IgD-negative memory B cell (primary cell): ENCODE measurements around the gene DMGDH. TPM values are rescaled to one million over a fixed set of nuclear protein-coding genes. Genes with fewer than 3 reads are reported as not detected.

Source experiments
- H3K27ac Mint-ChIP-seq, 3 donors: one replicate each; pipeline ENCODE4 v1.8.0; 2020 to 2022; ENCODE audit warnings: mild to moderate bottlenecking in 3 of 3, mixed read lengths in 3 of 3, moderate library complexity in 1 of 3
- H3K27me3 Mint-ChIP-seq: one replicate; pipeline ENCODE4 v1.8.0; 2021; ENCODE audit warnings: mixed read lengths
- H3K36me3 Mint-ChIP-seq: one replicate; pipeline ENCODE4 v1.8.0; 2020; ENCODE audit warnings: mild to moderate bottlenecking, mixed read lengths
- H3K4me1 Mint-ChIP-seq, 3 donors: one replicate each; pipeline ENCODE4 v1.8.0; 2020 to 2022; ENCODE audit warnings: mixed read lengths in 3 of 3, mild to moderate bottlenecking in 1 of 3
- H3K4me3 Mint-ChIP-seq, 4 donors: one replicate each; pipeline ENCODE4 v1.8.0; 2020 to 2022; ENCODE audit warnings: mild to moderate bottlenecking in 4 of 4, mixed read lengths in 4 of 4, moderate library complexity in 3 of 4
- H3K9me3 Mint-ChIP-seq, 3 donors: one replicate each; pipeline ENCODE4 v1.8.0; 2020 to 2021; ENCODE audit warnings: mixed read lengths in 3 of 3, mild to moderate bottlenecking in 1 of 3
- polyA plus RNA-seq: library from polyadenylated mRNA; unstranded; fragments of 300-500 nt; fragmentation: Illumina TruSeq; gene quantifications from one replicate; pipeline ENCODE4 v1.2.3, GENCODE V29; 2021

Gene DMGDH
- polyA plus RNA-seq, result 0.70 TPM

DNA sequence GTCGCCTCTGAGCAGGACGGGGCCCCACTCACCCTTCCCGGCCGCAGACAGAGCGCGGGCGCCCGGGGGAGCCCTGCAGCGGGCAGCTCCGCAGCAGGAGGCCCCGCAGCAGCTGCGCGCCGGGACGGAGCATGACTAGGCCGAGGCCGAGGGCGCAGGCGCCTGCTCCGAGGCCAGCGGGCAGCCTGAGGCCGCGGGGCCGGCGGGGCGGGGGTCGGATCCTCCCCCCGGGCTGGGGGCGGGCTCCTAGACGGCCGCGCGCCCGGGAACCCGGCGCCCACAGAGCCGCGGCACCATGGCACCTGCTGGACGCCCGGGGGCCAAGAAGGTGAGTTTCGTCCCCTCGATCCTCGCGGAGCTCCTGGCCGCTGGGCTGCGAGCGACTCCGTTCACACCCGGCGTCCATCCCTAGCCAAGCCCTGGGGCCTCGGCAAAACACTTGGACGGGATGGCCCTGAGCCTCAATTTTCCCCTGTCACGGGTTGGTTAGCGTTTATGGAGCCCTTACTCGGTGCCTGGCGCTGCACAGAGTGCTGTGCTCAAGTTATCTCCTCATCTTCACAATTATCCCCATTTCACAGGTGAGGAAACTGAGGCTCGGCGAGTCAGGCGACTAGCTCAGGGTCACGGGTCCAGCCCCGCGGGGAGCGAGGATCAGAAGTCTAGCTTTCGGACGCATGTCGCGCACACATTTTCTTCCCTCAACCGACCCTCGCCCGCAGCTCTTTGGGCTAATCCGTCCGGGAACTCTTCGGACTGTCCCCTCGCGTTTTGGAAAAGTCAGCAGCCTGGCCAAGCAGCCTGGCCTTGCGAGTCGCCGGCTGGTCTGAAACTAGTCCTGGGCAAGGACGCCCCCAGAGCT is at the start of gene DMGDH, which contains the start of gene BHMT2:
DMGDH (minus strand) TSS at position 187 of the 862 bp plus-strand sequence; CDS start at position 133, 54 bp downstream.
BHMT2 (plus strand) TSS at position 280 of the 862 bp plus-strand sequence; CDS start at position 296, 16 bp downstream.
- H3K9me3 Mint-ChIP-seq, result peaks cover 5 to 6% (median 5%) of the 10 kb centered on the region in 3 donors

DNA sequence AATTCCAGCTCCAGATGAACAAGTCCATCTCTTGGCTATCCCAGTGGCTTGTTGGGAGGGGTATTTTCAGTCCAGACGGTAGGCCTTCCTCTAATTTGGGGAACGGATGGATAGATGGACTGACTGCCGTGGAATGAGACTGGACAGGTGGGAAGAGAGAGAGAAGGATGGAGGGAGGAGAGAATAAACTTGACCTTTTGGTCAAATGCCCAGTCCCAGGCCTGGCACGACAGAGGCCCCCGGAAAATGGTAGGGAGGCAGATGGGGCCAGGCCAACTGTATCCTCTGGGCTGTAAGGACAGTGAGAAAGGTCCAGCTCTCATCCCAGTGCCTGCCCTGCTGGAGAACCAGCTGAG is 43.2 kb upstream of the DMGDH start:
- H3K4me1 Mint-ChIP-seq, result no peaks in the 10 kb centered on the region
- no peaks in the 10 kb centered on the region for H3K36me3 Mint-ChIP-seq
- H3K4me3 Mint-ChIP-seq, result no peak overlapping the region
- no peaks in the 10 kb centered on the region for H3K9me3 Mint-ChIP-seq
- H3K27ac Mint-ChIP-seq, result no peak overlapping the region
- peaks cover 26% of the 10 kb centered on the region for H3K27me3 Mint-ChIP-seq

More for the DNA sequence above, at the start of gene DMGDH, which contains the start of gene BHMT2:
- Mint-ChIP-seq H3K36me3 (no peaks in the 10 kb centered on the region), H3K27ac (no peak within 1 kb of the TSS), H3K4me1 (no peaks in the 10 kb centered on the region), H3K27me3 (peaks cover 20% of the 10 kb centered on the region), H3K4me3 (peak within 1 kb of the TSS in 1 of 4 donors; percentile 12)

DNA sequence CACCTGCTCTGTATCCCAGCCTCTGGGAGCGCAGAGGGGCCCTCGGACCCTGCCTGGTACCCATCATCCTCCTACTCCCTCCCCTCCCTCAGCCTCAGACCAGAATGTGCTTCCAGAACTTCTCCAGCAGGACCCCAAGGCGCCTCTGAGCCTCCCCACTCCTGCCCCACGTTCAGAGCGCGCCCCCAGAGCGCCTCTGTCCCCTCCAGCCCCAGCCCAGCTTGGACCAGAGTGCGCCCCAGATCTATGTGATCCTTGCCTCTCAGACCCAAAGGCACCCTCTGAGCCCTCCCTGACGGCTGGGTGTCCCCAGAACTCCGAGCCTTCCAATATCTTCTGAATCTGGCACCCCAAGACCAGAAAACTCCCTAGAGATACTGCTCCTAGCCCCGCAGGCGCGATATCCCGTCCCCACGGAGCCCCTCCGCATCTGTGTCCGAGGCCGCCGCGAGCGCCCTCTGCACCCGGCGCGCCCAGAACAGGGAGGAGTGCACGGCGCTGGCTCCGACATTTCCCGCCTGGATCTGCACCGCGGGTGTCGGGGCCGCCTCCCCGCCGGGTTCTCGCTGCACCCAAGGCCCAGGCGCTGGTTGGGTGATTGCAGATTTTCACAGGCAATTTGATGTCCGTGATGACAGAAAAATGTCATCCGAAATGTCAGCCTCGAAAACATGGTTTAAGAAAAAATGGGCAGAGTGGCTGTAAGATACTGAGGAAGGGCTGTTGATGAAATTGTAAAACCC is 42.7 kb upstream of the DMGDH start:
- Mint-ChIP-seq H3K9me3 (no peaks in the 10 kb centered on the region), H3K4me3 (no peak overlapping the region), H3K36me3 (no peaks in the 10 kb centered on the region), H3K27me3 (peaks cover 26% of the 10 kb centered on the region), H3K27ac (no peak overlapping the region), H3K4me1 (no peaks in the 10 kb centered on the region)

DNA sequence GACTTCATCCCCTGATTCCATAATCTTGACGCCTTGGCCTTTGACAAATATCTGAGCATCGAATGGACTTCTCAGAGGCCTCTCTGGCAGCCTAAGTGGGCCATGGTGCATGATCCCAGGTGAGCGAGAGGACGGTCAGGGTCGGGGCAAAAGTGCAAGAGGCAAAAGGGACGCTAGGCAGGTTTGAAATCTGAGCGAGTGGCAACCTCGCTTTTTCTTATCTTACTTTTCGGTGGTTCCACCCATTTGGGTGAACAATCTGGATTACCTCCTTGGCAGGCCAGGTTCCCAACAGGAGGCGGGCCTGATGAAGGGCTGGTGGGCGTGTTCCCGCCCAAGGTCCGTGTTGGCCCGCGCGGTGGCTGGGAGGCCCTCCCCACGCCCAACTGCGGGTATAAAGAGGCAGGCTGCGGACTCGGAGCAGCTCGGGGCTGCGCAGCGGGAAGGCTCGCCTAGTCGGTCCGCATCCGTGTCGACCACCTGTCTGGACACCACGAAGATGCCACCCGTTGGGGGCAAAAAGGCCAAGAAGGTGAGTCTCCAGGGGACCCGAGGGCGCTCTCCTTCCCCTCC is 42.0 kb upstream of the DMGDH start, which contains the start of gene BHMT:
BHMT (plus strand) TSS at position 423 of the 573 bp plus-strand sequence; CDS start at position 500, 77 bp downstream.
- no peak within 1 kb of the TSS for H3K27ac Mint-ChIP-seq
- no peaks in the 10 kb centered on the region for H3K36me3 Mint-ChIP-seq
- H3K4me1 Mint-ChIP-seq, result no peaks in the 10 kb centered on the region
- H3K9me3 Mint-ChIP-seq, result no peaks in the 10 kb centered on the region
- H3K4me3 Mint-ChIP-seq, result no peak within 1 kb of the TSS
- peaks cover 27% of the 10 kb centered on the region for H3K27me3 Mint-ChIP-seq

DNA sequence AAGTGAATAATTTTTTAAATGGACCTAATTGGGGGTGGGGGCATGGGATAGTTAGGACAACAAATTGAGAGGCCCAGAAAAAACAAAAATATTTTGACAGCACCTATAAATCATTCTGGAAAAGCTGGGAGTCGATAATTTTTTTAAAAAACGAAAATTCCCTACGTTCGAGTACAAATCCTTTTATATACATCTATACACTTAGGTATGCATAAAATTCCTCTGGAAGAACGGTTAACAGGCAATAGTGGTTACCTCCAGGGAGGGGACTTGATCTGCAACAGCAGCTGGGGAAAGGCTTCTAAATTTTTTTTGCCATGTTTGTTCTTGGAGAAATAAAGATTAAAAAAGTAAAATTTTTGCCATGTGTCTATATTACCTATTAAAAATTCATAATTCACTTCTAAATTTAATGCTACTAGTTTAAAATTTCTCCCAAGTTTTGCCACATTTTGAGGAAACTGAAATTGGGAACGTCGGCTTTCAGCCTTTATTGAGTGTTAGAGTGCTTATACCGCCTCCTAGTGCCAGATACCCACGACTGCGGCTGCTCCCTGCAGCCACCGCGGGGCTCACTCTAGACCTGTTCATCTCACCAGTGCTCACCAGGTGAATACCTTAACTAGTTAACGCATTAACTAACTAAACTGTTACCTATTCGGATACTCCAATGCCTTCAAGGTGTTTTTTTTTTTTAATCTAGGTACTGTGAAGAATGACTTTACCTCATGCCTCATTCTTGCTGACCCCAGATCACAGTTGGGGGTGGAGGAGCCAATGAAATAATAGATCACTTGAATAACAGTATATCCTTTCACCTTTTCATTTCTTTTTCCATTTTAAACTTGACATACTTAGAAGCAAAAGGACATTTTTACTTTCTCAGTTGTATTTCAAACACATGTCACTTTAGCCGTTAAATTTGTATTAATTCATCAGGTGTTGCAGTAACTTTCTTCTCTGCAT is 40.3 kb upstream of the DMGDH start:
- H3K27ac Mint-ChIP-seq, result no peak overlapping the region

DNA sequence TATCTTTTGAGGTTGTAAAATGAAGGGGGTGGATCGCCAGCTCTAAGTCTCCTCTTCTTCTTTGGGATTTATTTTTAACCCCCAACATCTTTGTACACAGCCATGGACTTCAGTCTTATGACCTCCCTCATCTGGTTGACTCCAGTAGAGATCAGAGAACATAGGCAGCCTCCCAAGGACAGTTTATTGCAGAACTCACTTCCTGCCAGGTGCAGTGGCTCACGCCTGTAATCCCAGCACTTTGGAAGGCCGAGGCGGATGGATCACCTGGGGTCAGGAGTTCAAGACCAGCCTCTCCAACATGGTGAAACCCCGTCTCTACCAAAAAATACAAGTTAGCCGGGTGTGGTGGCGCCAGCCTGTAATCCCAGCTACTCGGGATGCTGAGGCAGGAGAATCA is 39.3 kb upstream of the DMGDH start:
- Mint-ChIP-seq H3K27ac (no peak overlapping the region), H3K4me1 (no peaks in the 10 kb centered on the region), H3K4me3 (no peak overlapping the region), H3K27me3 (peaks cover 28% of the 10 kb centered on the region), H3K36me3 (no peaks in the 10 kb centered on the region), H3K9me3 (no peaks in the 10 kb centered on the region)

More for the DNA sequence above, 40.3 kb upstream of the DMGDH start:
- Mint-ChIP-seq H3K4me3 (no peak overlapping the region), H3K4me1 (no peaks in the 10 kb centered on the region), H3K9me3 (no peaks in the 10 kb centered on the region), H3K27me3 (peaks cover 27% of the 10 kb centered on the region), H3K36me3 (no peaks in the 10 kb centered on the region)

DNA sequence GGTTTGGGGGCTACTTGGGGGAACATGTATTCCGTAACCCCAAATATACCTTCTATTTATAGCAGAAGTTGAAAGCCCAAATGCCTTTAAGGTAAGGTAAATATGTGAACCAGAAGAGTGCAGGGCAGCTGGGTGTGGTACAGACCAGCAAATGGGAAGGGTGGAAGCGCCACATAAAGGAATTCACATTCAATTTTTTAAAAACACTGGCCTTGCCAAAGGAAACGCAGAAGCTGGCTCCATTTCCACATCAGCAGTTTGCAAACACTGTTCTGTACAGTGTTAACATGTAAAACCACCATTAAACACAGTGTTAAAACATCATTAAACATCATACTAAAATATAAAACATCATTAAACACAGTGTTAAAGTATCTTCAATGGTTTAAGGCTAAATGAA is 38.6 kb upstream of the DMGDH start:
- no peak overlapping the region for H3K4me3 Mint-ChIP-seq
- H3K4me1 Mint-ChIP-seq, result no peaks in the 10 kb centered on the region
- no peaks in the 10 kb centered on the region for H3K36me3 Mint-ChIP-seq
- peaks cover 28% of the 10 kb centered on the region for H3K27me3 Mint-ChIP-seq
- no peak overlapping the region for H3K27ac Mint-ChIP-seq
- no peaks in the 10 kb centered on the region for H3K9me3 Mint-ChIP-seq

DNA sequence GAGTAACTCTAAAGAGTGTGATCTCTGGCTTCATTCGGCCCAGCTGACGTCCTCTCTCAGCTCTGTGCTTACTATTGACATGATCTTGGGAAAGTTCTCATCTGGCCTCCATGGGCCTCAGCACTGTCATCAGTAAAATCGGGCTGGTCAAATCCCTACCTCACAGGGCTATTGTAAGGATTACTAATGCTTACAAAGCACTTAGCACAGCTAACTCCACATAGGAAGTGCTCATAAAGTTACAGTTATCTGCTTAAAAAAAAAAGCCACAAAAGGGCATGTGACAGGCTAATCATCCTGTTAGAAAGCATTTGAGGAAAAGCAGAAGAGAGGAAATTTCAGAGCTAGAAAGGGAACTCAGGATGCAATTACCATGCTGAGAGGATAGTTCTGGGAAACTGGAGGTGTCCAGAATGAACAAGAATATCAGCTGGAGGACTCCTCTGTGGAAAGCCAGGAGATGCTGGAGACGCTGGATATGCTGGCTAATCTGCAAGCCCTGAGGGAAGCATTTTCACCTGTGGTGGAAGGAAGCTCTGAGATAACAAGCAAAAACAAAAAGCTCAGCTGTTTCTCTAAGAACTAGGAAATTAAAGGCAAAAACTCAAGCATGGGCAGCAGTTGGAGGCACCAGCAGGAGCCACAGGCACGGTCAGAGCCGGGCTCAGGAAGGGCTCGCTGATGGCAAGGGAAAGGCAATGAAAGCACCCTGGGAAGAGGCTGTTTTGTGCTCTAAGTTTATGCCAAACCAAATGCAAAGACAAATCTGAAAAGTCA is 37.7 kb upstream of the DMGDH start:
- peak overlapping the region in 2 of 3 donors; percentile 12 to 24 for H3K27ac Mint-ChIP-seq
- no peak overlapping the region for H3K4me3 Mint-ChIP-seq
- peaks cover 24% of the 10 kb centered on the region for H3K27me3 Mint-ChIP-seq
- H3K4me1 Mint-ChIP-seq, result no peaks in the 10 kb centered on the region
- no peaks in the 10 kb centered on the region for H3K9me3 Mint-ChIP-seq
- H3K36me3 Mint-ChIP-seq, result no peaks in the 10 kb centered on the region

DNA sequence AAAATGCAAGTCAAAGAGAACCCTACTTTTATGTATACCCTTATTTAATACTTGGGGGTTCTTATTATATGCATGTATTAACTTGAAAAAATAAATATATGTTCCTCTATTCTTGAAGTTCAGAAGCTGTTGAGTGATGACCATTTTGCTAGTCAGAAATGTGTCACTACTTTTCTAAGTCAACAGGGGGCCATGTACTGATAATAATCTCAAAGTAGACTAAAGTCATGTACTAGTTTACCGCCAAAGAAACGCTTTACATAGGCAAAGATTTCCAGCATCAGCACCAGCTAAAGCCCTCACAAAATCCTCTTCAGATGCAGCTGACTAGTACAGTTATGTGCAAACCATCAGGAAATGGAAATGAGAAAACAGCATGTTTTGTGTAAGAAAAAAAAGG is 36.4 kb upstream of the DMGDH start:
- peaks cover 17% of the 10 kb centered on the region for H3K27me3 Mint-ChIP-seq
- H3K4me3 Mint-ChIP-seq, result no peak overlapping the region
- no peaks in the 10 kb centered on the region for H3K4me1 Mint-ChIP-seq
- no peaks in the 10 kb centered on the region for H3K36me3 Mint-ChIP-seq
- no peak overlapping the region for H3K27ac Mint-ChIP-seq
- peaks cover 0 to 5% (median 0%) of the 10 kb centered on the region in 3 donors for H3K9me3 Mint-ChIP-seq

DNA sequence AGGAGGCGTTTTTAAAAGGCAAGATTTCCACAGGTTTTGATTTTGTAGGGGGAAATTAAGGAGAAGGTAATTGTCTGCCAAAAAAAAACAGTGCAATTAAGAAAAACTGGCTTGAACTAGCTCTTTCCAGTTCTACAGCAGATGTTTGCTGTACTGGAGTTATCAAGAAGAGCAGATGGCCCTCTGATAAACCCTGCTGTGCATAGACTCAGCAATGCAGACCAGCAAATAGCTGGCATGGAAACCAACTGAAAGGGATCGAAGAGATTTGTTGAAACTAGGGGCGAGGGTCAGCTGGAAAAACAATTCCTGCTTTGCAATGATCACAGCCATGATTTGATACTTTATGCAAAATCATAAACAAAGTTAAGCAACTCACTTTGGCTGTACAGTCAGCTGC is 24.3 kb upstream of the DMGDH start:
- Mint-ChIP-seq H3K4me3 (no peak overlapping the region), H3K27me3 (peaks cover 4% of the 10 kb centered on the region), H3K4me1 (no peaks in the 10 kb centered on the region), H3K36me3 (no peaks in the 10 kb centered on the region), H3K27ac (no peak overlapping the region), H3K9me3 (no peaks in the 10 kb centered on the region)

DNA sequence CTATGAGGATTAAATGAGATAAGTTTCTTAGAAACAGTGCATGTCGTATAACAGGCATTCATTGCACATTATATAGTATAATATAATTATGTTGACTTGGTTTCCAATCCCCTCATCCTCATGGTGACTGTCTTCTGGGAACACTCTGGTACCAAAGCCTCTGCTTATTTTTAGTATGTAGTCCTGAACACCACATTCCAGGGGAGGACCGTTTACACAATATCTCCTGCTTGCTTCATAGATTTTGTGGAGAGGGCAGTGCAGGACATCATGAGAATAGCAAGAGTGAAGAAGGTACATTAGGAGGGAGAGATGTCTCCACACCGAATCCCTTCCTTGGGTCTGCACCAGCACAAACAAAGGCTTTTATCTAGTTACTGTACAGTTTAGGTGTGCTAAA is 21.6 kb upstream of the DMGDH start:
- peaks cover 5% of the 10 kb centered on the region for H3K27me3 Mint-ChIP-seq
- no peak overlapping the region for H3K27ac Mint-ChIP-seq
- no peak overlapping the region for H3K4me3 Mint-ChIP-seq
- H3K4me1 Mint-ChIP-seq, result no peaks in the 10 kb centered on the region
- H3K9me3 Mint-ChIP-seq, result no peaks in the 10 kb centered on the region
- no peaks in the 10 kb centered on the region for H3K36me3 Mint-ChIP-seq

DNA sequence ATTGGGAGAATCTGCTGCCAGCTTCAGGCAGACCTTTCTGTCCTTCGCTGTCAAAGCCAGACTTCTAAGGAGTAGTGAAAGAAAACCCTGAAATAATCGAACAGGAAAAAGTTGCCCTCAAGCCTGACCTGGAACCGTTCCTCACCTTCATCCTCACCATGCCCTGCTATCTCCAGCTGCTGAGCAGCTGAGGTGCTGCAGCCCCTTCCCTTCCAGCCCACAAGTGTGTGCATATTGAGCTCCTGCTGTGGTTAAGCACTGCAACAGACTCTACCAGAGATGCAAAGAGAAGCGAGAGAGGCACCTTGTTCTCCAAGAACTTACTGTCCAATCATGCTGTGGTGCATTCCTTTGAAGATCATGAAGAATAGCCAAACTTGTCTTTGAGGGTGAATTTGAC is 19.0 kb upstream of the DMGDH start:
- Mint-ChIP-seq H3K27me3 (peaks cover 4% of the 10 kb centered on the region), H3K27ac (no peak overlapping the region), H3K9me3 (no peaks in the 10 kb centered on the region), H3K4me1 (no peaks in the 10 kb centered on the region), H3K4me3 (no peak overlapping the region), H3K36me3 (no peaks in the 10 kb centered on the region)

DNA sequence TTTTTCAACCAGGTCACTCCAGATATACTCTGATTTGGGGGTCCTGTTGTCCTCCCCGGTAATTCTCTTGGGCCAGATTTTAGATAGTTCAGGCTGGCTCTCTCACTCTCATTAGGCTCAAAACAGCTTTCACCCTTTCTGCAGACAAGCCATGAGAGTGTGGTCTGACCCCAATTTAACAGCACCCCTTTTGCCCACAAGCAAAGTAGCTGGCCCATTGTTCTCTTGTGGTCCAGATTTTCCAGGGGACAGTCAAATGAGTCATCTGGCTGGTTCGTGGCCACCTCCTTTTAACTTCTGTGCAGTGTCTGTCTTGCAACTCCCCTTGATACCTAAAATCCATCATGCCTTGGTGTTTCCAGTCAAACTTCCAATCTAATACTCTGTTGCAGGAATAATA is 16.6 kb upstream of the DMGDH start:
- Mint-ChIP-seq H3K4me1 (no peaks in the 10 kb centered on the region), H3K27ac (no peak overlapping the region), H3K9me3 (no peaks in the 10 kb centered on the region), H3K36me3 (peaks cover 2% of the 10 kb centered on the region), H3K27me3 (peaks cover 3% of the 10 kb centered on the region), H3K4me3 (no peak overlapping the region)

DNA sequence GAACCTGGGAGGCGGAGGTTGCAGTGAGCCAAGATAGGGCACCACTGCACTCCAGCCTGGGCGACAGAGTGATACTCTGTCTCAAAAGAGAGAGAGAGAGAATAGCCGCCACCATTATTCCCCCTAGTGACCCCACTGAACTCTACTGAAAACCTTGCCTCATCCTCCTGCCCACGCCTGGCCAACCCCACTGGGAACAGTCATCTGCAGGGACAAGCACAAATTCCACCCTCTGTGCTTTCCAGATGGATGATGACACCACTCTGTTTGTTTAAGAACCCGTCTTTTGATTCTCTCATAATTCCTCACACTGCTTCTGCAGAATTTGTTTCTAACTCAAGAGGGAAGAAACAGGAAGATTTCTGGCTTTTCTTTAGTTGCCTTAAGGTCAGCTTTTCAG is 12.3 kb upstream of the DMGDH start:
- H3K36me3 Mint-ChIP-seq, result peaks cover 2% of the 10 kb centered on the region
- H3K4me1 Mint-ChIP-seq, result no peaks in the 10 kb centered on the region
- H3K9me3 Mint-ChIP-seq, result no peaks in the 10 kb centered on the region
- H3K27ac Mint-ChIP-seq, result no peak overlapping the region
- peak overlapping the region in 1 of 4 donors; percentile 39 for H3K4me3 Mint-ChIP-seq
- H3K27me3 Mint-ChIP-seq, result peaks cover 2% of the 10 kb centered on the region
